ENCODE results near the gene CHST6.
"Not testable (repeated sequence)": the region's sequence is repeated elsewhere in the genome, so short reads cannot be mapped to it uniquely, and the experiment has no call there.

Gene CHST6

GRCh38 chr16:75475420-75475847 lies 19.8 kb downstream of the CHST6 start:
- DNase-seq, result no peak

DNA sequence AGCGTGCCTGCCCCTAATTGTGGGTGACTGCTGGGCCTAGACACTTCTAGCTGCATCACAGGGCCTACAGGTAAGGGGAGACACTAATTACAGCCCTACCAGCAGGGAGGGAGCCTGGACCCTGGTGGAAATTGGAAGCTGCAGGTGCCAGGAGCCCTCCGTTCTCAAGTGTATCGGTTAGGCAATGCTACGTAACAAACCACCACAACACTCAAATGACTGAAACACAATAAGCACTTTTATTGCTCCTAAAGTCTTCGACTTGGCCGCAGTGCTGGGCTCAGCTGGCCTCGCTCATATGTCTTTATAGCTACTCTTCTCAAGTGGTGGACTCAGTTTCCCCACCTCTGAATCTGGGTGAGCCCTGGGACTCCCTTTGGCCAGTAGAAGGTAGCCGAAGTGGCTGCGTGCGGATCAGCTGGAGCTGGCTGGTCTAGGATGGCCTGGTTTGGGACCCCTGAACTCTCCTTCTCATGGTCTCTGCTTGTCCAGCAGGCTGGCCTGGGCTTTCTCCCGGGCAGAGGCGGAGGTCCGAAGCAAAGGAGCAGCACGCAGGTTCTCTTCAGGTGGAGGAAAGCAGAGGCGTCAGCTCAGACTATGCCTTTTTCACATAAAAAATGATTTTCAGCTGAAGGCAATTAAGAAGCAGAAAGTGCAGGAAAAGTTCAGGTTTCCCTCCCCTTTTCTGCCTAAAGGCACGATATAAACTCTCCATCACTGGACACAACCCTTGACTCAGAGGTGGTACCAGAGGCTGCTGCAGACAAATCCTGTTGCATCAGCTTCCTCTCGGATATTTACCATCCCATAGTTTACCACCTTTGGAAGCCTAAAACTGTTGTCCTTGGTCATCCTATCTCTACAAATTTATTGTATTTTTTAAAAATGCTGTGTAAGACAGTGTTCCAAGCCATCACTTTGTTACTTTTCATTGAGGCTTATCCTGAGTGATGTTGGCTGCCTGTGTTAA lies 22.0 kb downstream of the CHST6 start:
- no peak for DNase-seq

DNA sequence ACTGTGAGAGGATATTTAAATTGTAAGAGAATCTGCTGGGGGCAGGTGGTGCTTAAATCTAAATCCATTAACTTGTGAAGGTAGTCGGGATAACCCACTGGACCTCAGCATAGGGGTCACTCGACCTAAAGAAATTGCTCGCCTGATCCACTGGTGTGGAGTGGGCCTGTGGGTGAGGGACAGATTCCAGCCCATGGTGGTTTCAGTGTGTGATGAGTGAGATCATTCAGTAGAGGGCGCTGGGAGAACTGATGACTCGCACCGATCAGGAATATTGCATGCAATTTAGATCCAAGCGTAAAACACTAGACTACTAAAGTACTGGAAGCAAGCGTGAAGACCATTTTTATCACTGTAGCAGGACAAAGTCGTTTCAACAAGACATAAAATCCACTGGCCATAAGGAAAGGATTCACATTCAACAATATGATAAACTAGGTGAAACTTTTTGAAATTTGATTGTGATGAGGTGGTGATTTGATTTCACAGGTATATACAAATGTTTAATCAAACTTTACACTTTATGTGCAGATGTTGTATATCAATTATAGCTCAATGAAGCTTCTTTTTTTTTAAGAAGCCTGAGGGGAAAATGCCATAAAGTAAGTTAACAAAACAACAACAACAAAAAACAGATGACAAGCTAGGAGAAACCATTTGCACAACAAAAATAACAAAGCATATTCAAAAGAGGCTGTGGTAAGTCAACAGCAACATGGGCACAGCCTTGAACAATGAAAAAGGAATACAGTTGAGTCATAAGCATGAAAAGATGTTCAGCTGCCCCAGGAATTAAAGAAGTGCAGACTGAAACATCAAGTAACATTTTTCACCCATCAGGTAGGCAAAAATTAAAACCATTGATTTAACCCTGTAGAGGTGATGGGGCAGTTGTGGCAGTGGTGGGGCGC lies 23.3 kb downstream of the CHST6 start:
- peak; percentile 48 to 65 for DNase-seq

- no peak for DNase-seq
Measured at GRCh38 chr16:75466760-75467159, 28.5 kb downstream of the CHST6 start.

GRCh38 chr16:75464122-75464918 lies 30.9 kb downstream of the CHST6 start, which contains the start of gene TMEM170A:
Gene TMEM170A (minus strand): TSS chr16:75464689. CDS start chr16:75464600, 89 bp downstream.
- DNase-seq, result peak; percentile 98 to 99

GRCh38 chr16:75463389-75464121 lies 31.7 kb downstream of the CHST6 start:
- DNase-seq, result not testable (repeated sequence)

GRCh38 chr16:75462806-75463205 lies 32.4 kb downstream of the CHST6 start:
- peak in 1 of 2 donors; percentile 67 for DNase-seq

- no peak for DNase-seq
Measured at GRCh38 chr16:75461575-75461974, 33.7 kb downstream of the CHST6 start.

DNA sequence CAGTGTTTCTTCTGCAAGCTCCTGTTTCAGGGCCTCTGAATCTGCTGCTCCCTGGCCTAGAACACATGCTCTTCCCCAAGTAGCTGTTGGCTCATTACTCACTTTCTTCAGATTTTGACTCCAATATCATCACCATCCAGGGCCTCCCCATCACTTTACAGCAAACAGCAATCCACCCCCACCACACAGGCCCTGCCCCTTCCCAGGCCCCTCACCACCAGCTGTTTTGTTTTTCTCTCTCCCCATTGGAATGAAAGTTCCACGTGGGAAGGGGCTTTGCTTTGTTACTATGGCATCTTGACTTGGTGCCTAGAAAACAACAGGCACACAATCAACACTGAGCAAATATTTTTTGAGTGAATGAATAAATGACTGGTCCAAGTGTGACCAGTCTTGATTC lies 34.8 kb downstream of the CHST6 start:
- DNase-seq, result no peak

- DNase-seq, result no peak
Measured at GRCh38 chr16:75459691-75460090, 35.5 kb downstream of the CHST6 start.

DNA sequence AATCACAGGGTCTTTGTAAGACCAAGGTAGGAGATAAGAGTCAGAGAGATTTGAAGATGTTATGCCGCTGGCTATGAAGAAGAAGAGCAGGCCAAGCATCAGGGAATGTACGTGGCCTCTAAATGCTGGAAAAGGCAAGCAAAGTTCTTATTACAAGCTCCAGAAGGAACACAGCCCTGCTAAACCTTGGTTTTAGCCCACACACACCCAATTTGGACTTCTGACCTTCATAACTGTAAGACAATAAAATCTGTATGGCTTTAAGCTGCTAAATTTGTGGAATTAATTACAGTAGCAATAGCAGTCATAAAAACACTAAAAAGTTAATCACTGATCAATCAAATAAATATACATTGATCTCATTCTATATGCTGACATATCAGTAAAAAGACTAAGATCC lies 36.8 kb downstream of the CHST6 start:
- no peak for DNase-seq

- no peak for DNase-seq
Measured at GRCh38 chr16:75458029-75458428, 37.2 kb downstream of the CHST6 start.

DNA sequence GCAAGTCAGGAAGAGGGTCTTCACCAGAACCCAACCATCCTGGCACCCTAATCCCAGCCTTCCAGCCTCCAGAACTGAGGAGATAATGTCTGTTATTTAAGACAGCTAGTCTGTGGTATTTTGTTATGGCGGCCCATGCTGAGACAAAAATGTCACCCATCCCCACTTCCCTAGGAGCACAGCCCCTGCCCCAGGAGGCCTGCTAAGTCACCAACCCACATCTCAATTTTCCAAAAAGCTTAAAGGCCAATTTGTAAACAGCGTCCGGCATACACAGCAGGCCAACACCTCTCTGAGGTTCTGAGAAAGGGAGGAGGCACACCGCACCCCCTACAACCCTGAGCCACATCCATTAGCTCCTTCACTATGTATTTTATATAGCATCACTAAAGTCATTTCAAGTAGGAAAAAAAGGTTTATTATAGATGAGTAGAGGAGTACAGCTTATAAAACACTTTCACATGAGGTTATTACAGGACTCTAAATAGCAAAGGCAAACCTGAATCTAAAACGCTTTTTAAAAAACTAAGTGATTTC lies 37.7 kb downstream of the CHST6 start:
- DNase-seq, result no peak

- no peak for DNase-seq
Measured at GRCh38 chr16:75456971-75457370, 38.3 kb downstream of the CHST6 start.

DNA sequence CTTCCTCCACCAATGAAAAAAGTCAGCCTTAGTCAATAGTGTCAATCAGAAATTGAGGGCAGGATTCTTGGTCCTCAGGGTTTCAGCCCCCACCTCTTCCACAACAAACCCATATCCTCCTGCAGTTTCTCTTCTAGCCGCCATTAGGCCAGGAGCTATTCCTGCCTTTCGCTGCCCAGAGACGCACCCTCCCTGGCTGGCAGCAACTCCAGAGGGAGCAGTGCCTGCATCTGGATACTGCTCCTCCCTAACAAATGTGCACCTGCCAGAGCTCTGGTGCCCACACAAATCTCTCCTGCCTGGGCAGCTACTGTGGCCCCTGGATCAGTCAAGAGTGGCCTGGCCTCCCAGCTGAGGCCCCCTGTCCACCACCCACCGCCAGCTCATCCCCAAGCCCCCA lies 38.8 kb downstream of the CHST6 start:
- DNase-seq, result not testable (repeated sequence)

DNA sequence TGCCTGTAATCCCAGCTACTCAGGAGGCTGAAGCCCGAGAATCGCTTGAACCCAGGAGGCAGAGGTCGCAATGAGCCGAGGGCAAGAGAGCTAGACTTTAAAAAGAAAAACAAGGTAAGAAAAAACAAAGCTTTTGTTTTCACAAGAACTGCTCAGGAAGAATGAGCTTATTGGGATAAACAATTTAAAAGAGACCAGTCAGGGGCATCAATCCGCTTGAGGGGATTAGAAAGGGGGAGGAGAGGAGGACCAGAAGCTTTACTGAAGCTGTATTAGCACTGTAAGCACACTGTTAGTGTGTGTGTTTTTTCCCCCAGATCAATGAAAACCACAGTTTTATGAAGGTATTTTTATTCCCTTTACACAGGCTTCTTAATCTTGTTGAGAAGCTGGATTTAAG lies 39.6 kb downstream of the CHST6 start:
- no peak for DNase-seq

GRCh38 chr16:75452464-75453190 lies 42.6 kb downstream of the CHST6 start:
- no peak for DNase-seq

DNA sequence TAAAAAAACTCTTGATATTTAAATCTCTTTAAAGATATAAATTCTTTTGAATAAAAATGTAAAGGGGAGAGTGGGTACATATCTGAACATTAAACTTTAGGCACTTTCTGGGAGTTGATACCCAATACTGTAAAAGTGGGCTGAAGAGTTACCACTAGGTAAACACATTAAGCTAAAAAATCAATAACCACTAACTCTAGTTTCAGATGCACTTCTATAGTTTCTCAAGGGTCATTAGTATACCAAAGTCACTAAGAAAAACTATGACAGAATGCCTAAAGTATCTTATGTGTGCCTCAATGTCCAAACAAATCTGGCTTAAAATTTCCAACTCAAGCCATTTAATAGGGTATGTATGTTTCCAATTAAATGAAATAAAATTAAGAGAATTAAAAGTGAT lies 48.8 kb downstream of the CHST6 start:
- no peak for DNase-seq

DNA sequence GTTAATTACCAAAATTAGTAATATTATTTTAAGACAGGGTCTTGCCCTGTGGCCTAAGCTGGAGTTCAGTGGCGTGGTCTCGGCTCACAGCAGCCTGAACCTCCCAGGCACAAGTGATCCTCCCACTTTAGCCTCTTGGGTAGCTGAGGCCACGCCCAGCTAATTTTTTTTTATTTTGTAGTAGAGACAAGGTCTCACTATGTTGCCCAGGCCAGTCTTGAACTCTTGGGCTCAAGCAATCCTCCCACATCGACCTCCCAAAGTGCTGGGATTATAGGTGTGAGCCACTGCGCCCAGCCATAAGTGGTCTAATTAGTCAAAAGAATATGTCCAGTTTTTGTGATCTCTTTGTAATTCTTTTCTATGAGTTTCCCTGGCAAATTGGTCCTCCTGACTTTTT lies 49.9 kb downstream of the CHST6 start:
- no peak for DNase-seq

DNA sequence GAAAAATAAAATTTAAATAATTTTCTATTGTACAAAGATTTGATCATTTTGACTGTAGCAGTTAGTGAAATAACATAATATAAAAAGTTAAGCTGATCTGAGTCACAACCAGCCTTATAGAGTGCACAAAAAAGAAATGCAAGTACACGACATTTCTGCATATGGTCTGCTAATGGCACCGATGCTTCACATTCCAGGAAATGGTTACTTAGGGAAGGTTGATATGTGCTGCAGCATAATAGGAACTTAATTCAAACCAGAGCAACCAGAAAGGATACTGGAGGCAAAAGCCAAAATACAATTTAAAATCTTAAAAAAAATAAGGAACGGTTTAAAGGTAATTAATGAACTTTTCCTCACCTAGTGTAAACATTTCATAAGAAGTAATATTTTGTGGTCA lies 51.9 kb downstream of the CHST6 start:
- no peak for DNase-seq

Data from CD4-positive, alpha-beta T cell treated with Interleukin-4 for 1 hour (primary cell).